Measurements from ENCODE around the gene HSPA12B.

GRCh38 chr20:3739054-3739925, 6.8 kb downstream of the HSPA12B start:
- TF ChIP-seq, protein P1, sequence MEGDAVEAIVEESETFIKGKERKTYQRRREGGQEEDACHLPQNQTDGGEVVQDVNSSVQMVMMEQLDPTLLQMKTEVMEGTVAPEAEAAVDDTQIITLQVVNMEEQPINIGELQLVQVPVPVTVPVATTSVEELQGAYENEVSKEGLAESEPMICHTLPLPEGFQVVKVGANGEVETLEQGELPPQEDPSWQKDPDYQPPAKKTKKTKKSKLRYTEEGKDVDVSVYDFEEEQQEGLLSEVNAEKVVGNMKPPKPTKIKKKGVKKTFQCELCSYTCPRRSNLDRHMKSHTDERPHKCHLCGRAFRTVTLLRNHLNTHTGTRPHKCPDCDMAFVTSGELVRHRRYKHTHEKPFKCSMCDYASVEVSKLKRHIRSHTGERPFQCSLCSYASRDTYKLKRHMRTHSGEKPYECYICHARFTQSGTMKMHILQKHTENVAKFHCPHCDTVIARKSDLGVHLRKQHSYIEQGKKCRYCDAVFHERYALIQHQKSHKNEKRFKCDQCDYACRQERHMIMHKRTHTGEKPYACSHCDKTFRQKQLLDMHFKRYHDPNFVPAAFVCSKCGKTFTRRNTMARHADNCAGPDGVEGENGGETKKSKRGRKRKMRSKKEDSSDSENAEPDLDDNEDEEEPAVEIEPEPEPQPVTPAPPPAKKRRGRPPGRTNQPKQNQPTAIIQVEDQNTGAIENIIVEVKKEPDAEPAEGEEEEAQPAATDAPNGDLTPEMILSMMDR (IDR thresholded peaks at IDR 0.05) = no peak
- no peak for TF ChIP-seq ZFX (IDR thresholded peaks at IDR 0.05; ENCODE audit: borderline replicate concordance)

Data from 22Rv1 (cell line).